ENCODE results near the gene NRL. TPM values are rescaled to one million over a fixed set of nuclear protein-coding genes. Genes with fewer than 3 reads are reported as not detected.

Gene NRL
- total RNA-seq, 3 donors from 2014 or later (not counting 1 experiment from before 2014, with no cell fraction given), result 0.78 to 3.3 (median 2.8) TPM

- peaks cover 42 to 51% of the 10 kb centered on the region in 2 donors for H3K4me1 Mint-ChIP-seq
- peak overlapping the region; percentile 61 for H3K4me3 Mint-ChIP-seq
- H3K9me3 ChIP-seq (ENCODE audit: control insufficient read depth, insufficient read depth, low read length), result no peaks in the 10 kb centered on the region
- WGBS (ENCODE audit: insufficient coverage), result 90% methylated on average over 8 of the region's 8 CpGs
- intact Hi-C loops (cut with micrococcal nuclease), result loop anchor here (10.0 kb wide), 1 partner anchor 1213 kb away; the partner anchor contains the start of gene PRMT5
- no peaks in the 10 kb centered on the region for H3K27me3 ChIP-seq (ENCODE audit: control insufficient read depth, insufficient read depth, low read length)
- no peaks in the 10 kb centered on the region for H3K9me3 Mint-ChIP-seq
- TF ChIP-seq, protein P1, sequence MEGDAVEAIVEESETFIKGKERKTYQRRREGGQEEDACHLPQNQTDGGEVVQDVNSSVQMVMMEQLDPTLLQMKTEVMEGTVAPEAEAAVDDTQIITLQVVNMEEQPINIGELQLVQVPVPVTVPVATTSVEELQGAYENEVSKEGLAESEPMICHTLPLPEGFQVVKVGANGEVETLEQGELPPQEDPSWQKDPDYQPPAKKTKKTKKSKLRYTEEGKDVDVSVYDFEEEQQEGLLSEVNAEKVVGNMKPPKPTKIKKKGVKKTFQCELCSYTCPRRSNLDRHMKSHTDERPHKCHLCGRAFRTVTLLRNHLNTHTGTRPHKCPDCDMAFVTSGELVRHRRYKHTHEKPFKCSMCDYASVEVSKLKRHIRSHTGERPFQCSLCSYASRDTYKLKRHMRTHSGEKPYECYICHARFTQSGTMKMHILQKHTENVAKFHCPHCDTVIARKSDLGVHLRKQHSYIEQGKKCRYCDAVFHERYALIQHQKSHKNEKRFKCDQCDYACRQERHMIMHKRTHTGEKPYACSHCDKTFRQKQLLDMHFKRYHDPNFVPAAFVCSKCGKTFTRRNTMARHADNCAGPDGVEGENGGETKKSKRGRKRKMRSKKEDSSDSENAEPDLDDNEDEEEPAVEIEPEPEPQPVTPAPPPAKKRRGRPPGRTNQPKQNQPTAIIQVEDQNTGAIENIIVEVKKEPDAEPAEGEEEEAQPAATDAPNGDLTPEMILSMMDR (IDR thresholded peaks at IDR 0.05), result no peak
- peak overlapping the region; percentile 93 for H3K27ac ChIP-seq (ENCODE audit: low read length)
- H3K4me1 ChIP-seq (ENCODE audit: control insufficient read depth, insufficient read depth, low read length), result peaks cover 46% of the 10 kb centered on the region
- peak overlapping the region; percentile 91 to 94 for H3K27ac Mint-ChIP-seq
- H3K36me3 ChIP-seq (ENCODE audit: control insufficient read depth, insufficient read depth, low read length), result peaks cover 25% of the 10 kb centered on the region
- H3K27me3 Mint-ChIP-seq (ENCODE audit: low read depth in 2 of 2), result no peaks in the 10 kb centered on the region
- no peaks in the 10 kb centered on the region for H3K36me3 Mint-ChIP-seq
- no peak for ATAC-seq
- no peak for DNase-seq
- no peak overlapping the region for H3K4me3 ChIP-seq (ENCODE audit: low read length)
Observed at GRCh38 chr14:24137529-24138395, 23.0 kb upstream of the NRL start.

DNA sequence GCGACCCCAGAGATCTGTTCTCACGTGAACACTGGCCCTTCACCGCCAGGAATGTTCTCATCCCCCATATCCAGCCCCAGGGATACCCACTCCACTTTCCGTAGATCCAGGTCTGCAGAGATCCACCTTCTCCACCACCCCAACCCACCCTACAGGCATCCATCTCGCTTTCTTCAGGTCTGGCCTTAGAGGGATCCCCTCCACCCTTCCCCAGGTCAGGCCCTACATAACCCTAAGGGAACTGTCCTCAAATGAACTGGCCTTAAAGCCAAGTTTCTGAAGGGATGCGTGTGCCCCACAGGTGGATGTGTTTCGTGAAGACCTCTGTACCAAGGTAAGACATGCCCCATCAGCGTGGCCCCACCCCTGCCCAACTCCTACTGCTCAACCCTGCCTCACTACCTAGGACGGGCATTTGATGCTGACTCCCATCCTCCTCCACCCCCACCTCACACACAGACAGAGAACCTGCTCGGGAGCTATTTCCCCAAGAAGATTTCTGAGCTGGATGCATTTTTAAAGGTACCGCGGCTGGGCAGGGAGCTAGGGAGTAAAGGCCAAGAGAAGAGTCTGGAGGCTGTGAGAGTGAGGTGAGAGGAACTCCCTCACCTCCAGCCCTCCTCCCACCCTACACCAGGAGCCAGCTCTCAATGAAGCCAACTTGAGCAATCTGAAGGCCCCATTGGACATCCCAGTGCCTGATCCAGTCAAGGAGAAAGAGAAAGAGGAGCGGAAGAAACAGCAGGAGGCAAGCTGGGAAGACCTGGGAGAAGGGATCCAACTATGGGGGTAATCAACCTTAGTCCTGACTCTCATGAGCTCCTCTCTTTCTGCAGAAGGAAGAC, 22.2 kb upstream of the NRL start:
- Mint-ChIP-seq H3K9me3 (no peaks in the 10 kb centered on the region), H3K4me3 (peak overlapping the region; percentile 97), H3K36me3 (no peaks in the 10 kb centered on the region), H3K4me1 (peaks cover 39 to 46% of the 10 kb centered on the region in 2 donors), H3K27ac (peak overlapping the region; percentile 91 to 94), H3K27me3 (ENCODE audit: low read depth in 2 of 2) (no peaks in the 10 kb centered on the region)
- Histone ChIP-seq H3K27ac (ENCODE audit: low read length) (peak overlapping the region; percentile 93), H3K4me1 (ENCODE audit: control insufficient read depth, insufficient read depth, low read length) (peaks cover 49% of the 10 kb centered on the region), H3K36me3 (ENCODE audit: control insufficient read depth, insufficient read depth, low read length) (peaks cover 25% of the 10 kb centered on the region), H3K9me3 (ENCODE audit: control insufficient read depth, insufficient read depth, low read length) (no peaks in the 10 kb centered on the region), H3K27me3 (ENCODE audit: control insufficient read depth, insufficient read depth, low read length) (no peaks in the 10 kb centered on the region), H3K4me3 (ENCODE audit: low read length) (peak overlapping the region; percentile 82)
- TF ChIP-seq, protein P1 (IDR thresholded peaks at IDR 0.05), result no peak
- intact Hi-C loops (cut with micrococcal nuclease), result loop anchor here (1.0 to 10.0 kb wide), 3 partner anchors 10 to 1212 kb away; partner anchors contain the start of genes DCAF11, NRL, PRMT5 and RNF31
- WGBS (ENCODE audit: insufficient coverage), result 31% methylated on average over 11 of the region's 13 CpGs
- DNase-seq (peak in 1 of 2 donors; percentile 25), ATAC-seq (no peak)

DNA sequence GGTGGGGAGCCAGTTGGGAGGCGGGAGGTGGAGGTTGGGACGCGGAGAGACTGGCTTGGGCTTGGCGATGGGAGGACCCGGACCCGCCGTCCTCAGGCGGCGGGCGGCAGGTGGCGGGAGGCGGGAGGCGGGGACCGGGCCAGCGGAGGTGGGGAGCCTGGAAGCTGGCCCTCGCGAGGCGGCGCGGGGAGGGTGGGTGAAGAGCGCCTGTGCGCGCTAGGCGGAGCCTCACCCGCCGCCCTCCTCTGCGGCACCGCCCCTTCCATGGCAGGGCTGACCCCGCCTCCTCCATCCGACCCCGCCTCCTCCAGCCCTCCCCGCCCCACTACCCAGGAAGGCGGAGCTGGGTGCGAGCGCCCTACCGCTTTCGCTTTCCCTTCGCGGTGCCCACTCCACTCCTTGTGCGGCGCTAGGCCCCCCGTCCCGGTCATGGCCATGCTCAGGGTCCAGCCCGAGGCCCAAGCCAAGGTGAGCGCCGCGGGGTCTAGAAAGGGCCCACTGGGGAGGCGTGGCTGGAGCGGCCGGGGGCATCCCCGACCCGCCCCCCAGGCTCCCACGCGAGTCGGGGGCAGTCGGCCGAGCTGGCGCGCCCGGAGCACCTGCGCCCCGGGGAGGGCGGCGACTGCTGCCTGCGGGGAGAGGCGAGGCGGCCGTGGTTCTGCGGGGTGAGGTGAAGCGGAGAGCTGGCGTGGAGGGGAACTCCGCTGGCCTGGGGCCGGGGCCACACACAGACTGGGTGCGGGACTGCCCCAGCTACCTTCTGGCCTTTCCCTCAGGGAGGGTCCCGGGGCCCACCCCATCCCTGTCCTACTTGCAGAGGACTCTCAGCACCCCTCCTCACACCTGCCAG, 21.3 kb upstream of the NRL start, which contains the start of gene PSME1:
TSS of gene PSME1 (plus strand) at position 361 of the 850 bp plus-strand sequence. CDS start at position 430, 69 bp downstream.
- peaks cover 47% of the 10 kb centered on the region for H3K4me1 ChIP-seq (ENCODE audit: control insufficient read depth, insufficient read depth, low read length)
- intact Hi-C loops (cut with micrococcal nuclease), result loop anchor here (1.0 to 10.0 kb wide), 3 partner anchors 11 to 1211 kb away; partner anchors contain the start of genes DCAF11, NRL, PRMT5 and RNF31
- 0% methylated on average over 75 of the region's 75 CpGs for WGBS (ENCODE audit: insufficient coverage)
- no peaks in the 10 kb centered on the region for H3K27me3 ChIP-seq (ENCODE audit: control insufficient read depth, insufficient read depth, low read length)
- TF ChIP-seq, protein P1 (IDR thresholded peaks at IDR 0.05), result no peak
- peak; percentile 95 to 99 (median 97) for ATAC-seq
- Mint-ChIP-seq H3K4me1 (peaks cover 37 to 39% of the 10 kb centered on the region in 2 donors), H3K9me3 (no peaks in the 10 kb centered on the region), H3K27ac (peak within 1 kb of the TSS; percentile 91 to 94), H3K4me3 (peak within 1 kb of the TSS; percentile 97), H3K36me3 (no peaks in the 10 kb centered on the region), H3K27me3 (ENCODE audit: low read depth in 2 of 2) (no peaks in the 10 kb centered on the region)
- peaks cover 25% of the 10 kb centered on the region for H3K36me3 ChIP-seq (ENCODE audit: control insufficient read depth, insufficient read depth, low read length)
- H3K9me3 ChIP-seq (ENCODE audit: control insufficient read depth, insufficient read depth, low read length), result no peaks in the 10 kb centered on the region
- peak within 1 kb of the TSS; percentile 93 for H3K27ac ChIP-seq (ENCODE audit: low read length)
- H3K4me3 ChIP-seq (ENCODE audit: low read length), result peak within 1 kb of the TSS; percentile 82
- DNase-seq, result peak; percentile 95 to 97

Measured in natural killer cell (primary cell).